ENCODE data around the gene C14orf93. TPM values are rescaled to one million over a fixed set of nuclear protein-coding genes. Genes with fewer than 3 reads are reported as not detected.

C14orf93 gene
- total RNA-seq, 1 experiment from 2014 or later = 8.2 TPM

DNA sequence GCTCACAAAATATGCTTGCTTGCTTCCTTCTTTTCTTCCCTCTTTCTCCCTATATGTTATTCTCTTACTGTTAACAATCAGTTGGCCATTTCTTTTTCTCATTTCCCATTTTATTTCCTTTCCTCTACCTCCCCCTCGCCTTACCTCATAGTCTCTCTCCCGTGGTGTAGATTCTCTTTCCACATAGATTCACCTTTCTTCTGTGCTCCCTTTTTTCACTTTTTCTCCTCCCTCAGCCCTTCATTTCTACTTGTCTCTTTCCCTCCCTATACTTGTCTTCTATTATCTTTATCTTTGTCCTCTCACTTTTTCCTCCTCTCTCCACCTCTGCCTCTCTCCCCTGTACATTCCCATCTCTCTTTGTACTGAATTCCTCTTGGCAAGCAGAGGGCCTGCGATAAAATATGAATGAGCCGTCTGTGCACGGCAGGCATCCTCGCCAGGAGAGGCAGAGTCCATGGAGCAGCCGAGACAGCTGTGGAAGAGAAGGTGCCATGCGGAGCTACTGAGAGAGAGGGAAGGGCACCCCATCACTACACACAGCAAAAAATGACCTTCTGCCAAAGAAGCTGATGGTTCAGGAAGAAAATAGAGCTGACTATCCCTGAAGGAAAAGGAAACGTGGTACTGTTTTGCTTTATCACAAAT, 12.1 kb downstream of the C14orf93 start:
- H3K23ac ChIP-seq (ENCODE audit: insufficient read length, low read depth, low read length) = no peak overlapping the region
- Mint-ChIP-seq H3K27me3 (ENCODE audit: low read depth) (no peaks in the 10 kb centered on the region), H3K36me3 (ENCODE audit: insufficient read depth in 1 of 3, low read depth in 3 of 3) (peaks cover 0 to 3% (median 0%) of the 10 kb centered on the region in 3 experiments; a peak in 1 of 7 replicates), H3K4me3 (no peak overlapping the region), H3K27ac (no peak overlapping the region), H3K9me3 (no peaks in the 10 kb centered on the region), H3K4me1 (peaks cover 7 to 8% of the 10 kb centered on the region in 2 experiments)
- WGBS (ENCODE audit: extremely low coverage, insufficient read length, low lambda C conversion rate) = 100% methylated on average over 1 of the region's 9 CpGs
- H2BK15ac ChIP-seq (ENCODE audit: low read depth, low read length) = no peak overlapping the region
- H4K91ac ChIP-seq (ENCODE audit: insufficient read length, low read depth, low read length) = no peak overlapping the region
- no peak overlapping the region for H3K4me2 ChIP-seq (ENCODE audit: insufficient read depth, insufficient read length, low read length)
- TF ChIP-seq, protein P1, sequence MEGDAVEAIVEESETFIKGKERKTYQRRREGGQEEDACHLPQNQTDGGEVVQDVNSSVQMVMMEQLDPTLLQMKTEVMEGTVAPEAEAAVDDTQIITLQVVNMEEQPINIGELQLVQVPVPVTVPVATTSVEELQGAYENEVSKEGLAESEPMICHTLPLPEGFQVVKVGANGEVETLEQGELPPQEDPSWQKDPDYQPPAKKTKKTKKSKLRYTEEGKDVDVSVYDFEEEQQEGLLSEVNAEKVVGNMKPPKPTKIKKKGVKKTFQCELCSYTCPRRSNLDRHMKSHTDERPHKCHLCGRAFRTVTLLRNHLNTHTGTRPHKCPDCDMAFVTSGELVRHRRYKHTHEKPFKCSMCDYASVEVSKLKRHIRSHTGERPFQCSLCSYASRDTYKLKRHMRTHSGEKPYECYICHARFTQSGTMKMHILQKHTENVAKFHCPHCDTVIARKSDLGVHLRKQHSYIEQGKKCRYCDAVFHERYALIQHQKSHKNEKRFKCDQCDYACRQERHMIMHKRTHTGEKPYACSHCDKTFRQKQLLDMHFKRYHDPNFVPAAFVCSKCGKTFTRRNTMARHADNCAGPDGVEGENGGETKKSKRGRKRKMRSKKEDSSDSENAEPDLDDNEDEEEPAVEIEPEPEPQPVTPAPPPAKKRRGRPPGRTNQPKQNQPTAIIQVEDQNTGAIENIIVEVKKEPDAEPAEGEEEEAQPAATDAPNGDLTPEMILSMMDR (conservative IDR thresholded peaks at IDR 0.05) = no peak
- H2AK5ac ChIP-seq (ENCODE audit: insufficient read length, low read length) = no peak overlapping the region
- H2BK12ac ChIP-seq (ENCODE audit: insufficient read length, low read depth, low read length) = no peak overlapping the region
- no peak overlapping the region for H3K56ac ChIP-seq (ENCODE audit: insufficient read length, low read depth, low read length)
- H4K20me1 ChIP-seq (ENCODE audit: control insufficient read depth, insufficient read depth, insufficient read length) = no peaks in the 10 kb centered on the region
- DNase-seq = no peak
- H3K4ac ChIP-seq (ENCODE audit: low read depth, low read length) = no peak overlapping the region
- no peaks in the 10 kb centered on the region for H3K9me3 ChIP-seq (ENCODE audit: control insufficient read depth, low read depth, low read length)
- H3K14ac ChIP-seq (ENCODE audit: insufficient read depth, low read length) = no peak overlapping the region
- H2BK5ac ChIP-seq (ENCODE audit: insufficient read length, low read length) = no peak overlapping the region
- H3K4me1 ChIP-seq (ENCODE audit: insufficient read depth, low read length) = peaks cover 5% of the 10 kb centered on the region; the same call in 1 of the 2 replicates
- no peak overlapping the region for H2BK120ac ChIP-seq (ENCODE audit: low read depth, low read length, poor library complexity, severe bottlenecking)
- no peak overlapping the region for H3K18ac ChIP-seq (ENCODE audit: insufficient read length, low read depth, low read length)
- no peaks in the 10 kb centered on the region for H3K23me2 ChIP-seq (ENCODE audit: insufficient read length, low read depth, low read length, poor library complexity, severe bottlenecking)
- H3K27ac ChIP-seq (ENCODE audit: insufficient read length, low read depth, low read length) = no peak overlapping the region
- no peak overlapping the region for H2BK20ac ChIP-seq (ENCODE audit: low read depth, low read length, poor library complexity, severe bottlenecking)
- H3K79me2 ChIP-seq (ENCODE audit: insufficient read depth, low read length) = no peaks in the 10 kb centered on the region
- no peak overlapping the region for H4K8ac ChIP-seq (replicated peaks; ENCODE audit: insufficient read length, low read depth, low read length)
- H2AFZ ChIP-seq (ENCODE audit: low read length) = no peak overlapping the region
- no peak overlapping the region for H4K5ac ChIP-seq (ENCODE audit: insufficient read length, low read depth, low read length)
- no peak overlapping the region for H3K9ac ChIP-seq (ENCODE audit: extremely low read depth, insufficient read length, low read length)
- no peaks in the 10 kb centered on the region for H3K27me3 ChIP-seq (ENCODE audit: insufficient read depth, low read length)
- H3T11ph ChIP-seq (ENCODE audit: low read length) = no peak overlapping the region
- H3K79me1 ChIP-seq (ENCODE audit: insufficient read depth, low read depth, low read length, poor library complexity, severe bottlenecking) = no peaks in the 10 kb centered on the region

Measured in H9 (cell line).